DOHH2 (cell line): ENCODE results near the gene MAST2.

Source experiments
- CTCF ChIP-seq: fragments of 200-600 bp; sonication (generic); IDR thresholded peaks from one replicate; pipeline ENCODE4 v1.5.1; 2014; ENCODE audit warnings: antibody characterized with exemption, mild to moderate bottlenecking, low read depth, low read length; ENCODE audit not compliant: poor library complexity, severe bottlenecking
- EZH2phosphoT487 ChIP-seq: fragments of 200-600 bp; sonication (generic); IDR thresholded peaks from 2 replicates; pipeline ENCODE4 v1.6.1; 2017; ENCODE audit warnings: borderline replicate concordance, mild to moderate bottlenecking, antibody characterized with exemption, low read length, moderate library complexity, mixed read lengths

GRCh38 chr1:45957684-45958083, 154.3 kb downstream of the MAST2 start:
- no peak for TF ChIP-seq CTCF
- TF ChIP-seq EZH2phosphoT487, result no peak
